ENCODE results near the gene NPR1. TPM values are rescaled to one million over a fixed set of nuclear protein-coding genes. Genes with fewer than 3 reads are reported as not detected.

NPR1 gene
- total and polyA plus RNA-seq, 2 of the 13 experiments (the other 11 are each of a cell fraction or from before 2014, with no cell fraction given) = not detected

GRCh38 chr1:153727463-153728304, 49.2 kb downstream of the NPR1 start, which contains the start of gene INTS3 (continued):
- peak; percentile 48; the same call in 1 of the 2 replicates for TF ChIP-seq ETV5 (CRISPR knock-in tag; IDR thresholded peaks at IDR 0.05; ENCODE audit: borderline replicate concordance)
- 0 out of 2 replicates have a peak, but pooled peaks have one; percentile 46 for TF ChIP-seq ZMAT3 (CRISPR knock-in tag; conservative IDR thresholded peaks at IDR 0.05)
- TF ChIP-seq ZNF333 (CRISPR knock-in tag; IDR thresholded peaks at IDR 0.05; ENCODE audit: borderline replicate concordance) = peak; percentile 40; the same call in 1 of the 2 replicates
- no peak for TF ChIP-seq NFE2 (CRISPR knock-in tag; IDR thresholded peaks at IDR 0.05)
- peak; percentile 93 for TF ChIP-seq ZBTB38 (CRISPR knock-in tag; IDR thresholded peaks at IDR 0.05)
- peak; percentile 48; the same call in 1 of the 2 replicates for TF ChIP-seq ZNF230 (CRISPR knock-in tag; IDR thresholded peaks at IDR 0.05)
- no peak for TF ChIP-seq ZNF766 (CRISPR knock-in tag; IDR thresholded peaks at IDR 0.05; ENCODE audit: borderline replicate concordance)
- peak; percentile 73 to 76 for TF ChIP-seq POLR2A (IDR thresholded peaks at IDR 0.05; ENCODE audit: insufficient read depth in 1 of 2, low read depth in 2 of 2, low read length in 2 of 2)
- TF ChIP-seq ZNF749 (CRISPR knock-in tag; IDR thresholded peaks at IDR 0.05; ENCODE audit: borderline replicate concordance) = 0 out of 2 replicates have a peak, but pooled peaks have one; percentile 3
- TF ChIP-seq MXD1 (CRISPR knock-in tag; IDR thresholded peaks at IDR 0.05) = peak; percentile 59; the same call in 1 of the 2 replicates
- no peak for TF ChIP-seq PHB2 (IDR thresholded peaks at IDR 0.05; ENCODE audit: partially characterized antibody)
- 0 out of 2 replicates have a peak, but pooled peaks have one; percentile 28 for TF ChIP-seq ZNF225 (CRISPR knock-in tag; IDR thresholded peaks at IDR 0.05)
- peak; percentile 84 for TF ChIP-seq POLR2G (IDR thresholded peaks at IDR 0.05; ENCODE audit: low read depth, low read length)
- peak; percentile 56 for TF ChIP-seq HNRNPK (IDR thresholded peaks at IDR 0.05; ENCODE audit: low read depth, low read length, poor library complexity, severe bottlenecking)
- peak; percentile 44 for TF ChIP-seq BORCS8-MEF2B (CRISPR knock-in tag; IDR thresholded peaks at IDR 0.05)
- 0 out of 2 replicates have a peak, but pooled peaks have one; percentile 39 for TF ChIP-seq ZNF580 (CRISPR knock-in tag; IDR thresholded peaks at IDR 0.05; ENCODE audit: borderline replicate concordance, low read depth)
- TF ChIP-seq, protein P1, sequence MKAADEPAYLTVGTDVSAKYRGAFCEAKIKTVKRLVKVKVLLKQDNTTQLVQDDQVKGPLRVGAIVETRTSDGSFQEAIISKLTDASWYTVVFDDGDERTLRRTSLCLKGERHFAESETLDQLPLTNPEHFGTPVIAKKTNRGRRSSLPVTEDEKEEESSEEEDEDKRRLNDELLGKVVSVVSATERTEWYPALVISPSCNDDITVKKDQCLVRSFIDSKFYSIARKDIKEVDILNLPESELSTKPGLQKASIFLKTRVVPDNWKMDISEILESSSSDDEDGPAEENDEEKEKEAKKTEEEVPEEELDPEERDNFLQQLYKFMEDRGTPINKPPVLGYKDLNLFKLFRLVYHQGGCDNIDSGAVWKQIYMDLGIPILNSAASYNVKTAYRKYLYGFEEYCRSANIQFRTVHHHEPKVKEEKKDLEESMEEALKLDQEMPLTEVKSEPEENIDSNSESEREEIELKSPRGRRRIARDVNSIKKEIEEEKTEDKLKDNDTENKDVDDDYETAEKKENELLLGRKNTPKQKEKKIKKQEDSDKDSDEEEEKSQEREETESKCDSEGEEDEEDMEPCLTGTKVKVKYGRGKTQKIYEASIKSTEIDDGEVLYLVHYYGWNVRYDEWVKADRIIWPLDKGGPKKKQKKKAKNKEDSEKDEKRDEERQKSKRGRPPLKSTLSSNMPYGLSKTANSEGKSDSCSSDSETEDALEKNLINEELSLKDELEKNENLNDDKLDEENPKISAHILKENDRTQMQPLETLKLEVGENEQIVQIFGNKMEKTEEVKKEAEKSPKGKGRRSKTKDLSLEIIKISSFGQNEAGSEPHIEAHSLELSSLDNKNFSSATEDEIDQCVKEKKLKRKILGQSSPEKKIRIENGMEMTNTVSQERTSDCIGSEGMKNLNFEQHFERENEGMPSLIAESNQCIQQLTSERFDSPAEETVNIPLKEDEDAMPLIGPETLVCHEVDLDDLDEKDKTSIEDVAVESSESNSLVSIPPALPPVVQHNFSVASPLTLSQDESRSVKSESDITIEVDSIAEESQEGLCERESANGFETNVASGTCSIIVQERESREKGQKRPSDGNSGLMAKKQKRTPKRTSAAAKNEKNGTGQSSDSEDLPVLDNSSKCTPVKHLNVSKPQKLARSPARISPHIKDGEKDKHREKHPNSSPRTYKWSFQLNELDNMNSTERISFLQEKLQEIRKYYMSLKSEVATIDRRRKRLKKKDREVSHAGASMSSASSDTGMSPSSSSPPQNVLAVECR (CRISPR knock-in tag; IDR thresholded peaks at IDR 0.05; ENCODE audit: borderline replicate concordance) = peak; percentile 46; the same call in 1 of the 2 replicates
- 0 out of 2 replicates have a peak, but pooled peaks have one; percentile 11 for TF ChIP-seq HOXA5 (CRISPR knock-in tag; IDR thresholded peaks at IDR 0.05)
- TF ChIP-seq NCOA2 (CRISPR knock-in tag; IDR thresholded peaks at IDR 0.05) = 0 out of 2 replicates have a peak, but pooled peaks have one; percentile 7
- 0 out of 4 replicates have a peak, but pooled peaks of 1 of the 2 experiments have one; percentile 25 for TF ChIP-seq KLF16 (CRISPR knock-in tag; IDR thresholded peaks at IDR 0.05)
- peak; percentile 24 for TF ChIP-seq RBM39 (IDR thresholded peaks at IDR 0.05; ENCODE audit: low read depth, low read length, poor library complexity, severe bottlenecking)
- TF ChIP-seq MXD4 (CRISPR knock-in tag; IDR thresholded peaks at IDR 0.05) = peak; percentile 15; the same call in 1 of the 2 replicates
- TF ChIP-seq MAZ (IDR thresholded peaks at IDR 0.05; ENCODE audit: borderline replicate concordance, low read depth, low read length) = peak; percentile 91
- peak; percentile 73; the same call in 1 of the 2 replicates for TF ChIP-seq MAZ (CRISPR knock-in tag; IDR thresholded peaks at IDR 0.05; ENCODE audit: low read depth)
- peak; percentile 83 for TF ChIP-seq THAP11 (CRISPR knock-in tag; IDR thresholded peaks at IDR 0.05)

All from HepG2 (cell line).